ENCODE results near the gene RNF223.

DNA sequence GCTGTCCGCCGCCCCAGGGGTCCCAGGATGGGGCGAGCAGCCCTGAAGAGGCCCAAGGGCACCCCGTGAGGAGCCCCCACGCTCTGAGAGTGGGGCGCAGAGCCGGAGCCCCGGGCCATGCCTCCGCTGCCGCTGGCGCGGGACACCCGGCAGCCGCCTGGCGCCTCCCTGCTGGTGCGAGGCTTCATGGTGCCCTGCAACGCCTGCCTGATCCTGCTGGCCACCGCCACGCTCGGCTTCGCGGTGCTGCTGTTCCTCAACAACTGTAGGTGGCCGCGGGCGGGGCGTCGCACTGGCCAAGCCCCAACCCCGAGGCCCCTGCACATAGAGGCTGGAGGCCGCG lies 39.7 kb downstream of the RNF223 start:
- TF ChIP-seq SUZ12 (IDR thresholded peaks at IDR 0.05) = no peak
- no peak for TF ChIP-seq ZNF384 (IDR thresholded peaks at IDR 0.05)

Measured in HEK293T (cell line).